Colonic mucosa (tissue), 4 donors: ENCODE measurements around the gene STK32B. TPM values are rescaled to one million over a fixed set of nuclear protein-coding genes. Genes with fewer than 3 reads are reported as not detected.

Experiments used
- DNase-seq: peaks from one replicate; pipeline ENCODE4 v3.0.0-alpha.2; 2020
- H3K27ac ChIP-seq: fragments of 200-600 bp; one replicate; pipeline ENCODE4 v1.8.0; 2021
- H3K27me3 ChIP-seq: fragments of 200-600 bp; one replicate; pipeline ENCODE4 v1.8.0; 2021
- H3K36me3 ChIP-seq: fragments of 200-600 bp; one replicate; pipeline ENCODE4 v1.8.0; 2021
- H3K4me1 ChIP-seq: fragments of 200-600 bp; one replicate; pipeline ENCODE4 v1.8.0; 2021; ENCODE audit warnings: mild to moderate bottlenecking
- H3K4me3 ChIP-seq: fragments of 200-600 bp; one replicate; pipeline ENCODE4 v1.8.0; 2021
- H3K9ac ChIP-seq, 2 donors: one replicate each; pipeline ENCODE4 v1.7.0; 2013; ENCODE audit warnings: control low read depth in 2 of 2, low read depth in 2 of 2, low read length in 2 of 2
- H3K9me3 ChIP-seq: fragments of 200-600 bp; one replicate; pipeline ENCODE4 v1.8.0; 2021
- CTCF ChIP-seq: fragments of 200-600 bp; IDR thresholded peaks from one replicate; pipeline ENCODE4 v1.8.0; 2022; ENCODE audit warnings: antibody characterized with exemption, mild to moderate bottlenecking
- intact Hi-C: fragments of 100-400 bp; cut with DNase I; formaldehyde crosslinking; loops from one replicate; pipeline ENCODE4 v1.14.1; 2022
- total RNA-seq, 2 donors: library from RNA; stranded (reverse); fragmentation: NEBNext Ultra II Directional in 1 of 2; extraction: Animal tissue kit (Norgen Biotek cat#: 25700) in 1 of 2; gene quantifications; one replicate each; pipeline ENCODE4 v1.2.1, GENCODE V29; 2021
- donor health status: healthy.
- donor health status: DM: no; HTN: no; CAD: no.
- donor health status: DM: no; HTN: no; CAD: no.

STK32B gene
- total RNA-seq, 2 donors from 2014 or later, result 0.64 to 0.82 TPM

- DNase-seq, result no peak
- no peaks in the 10 kb centered on the region for H3K27me3 ChIP-seq
- H3K9ac ChIP-seq, result no peak overlapping the region
- no peak overlapping the region for H3K4me3 ChIP-seq
- H3K9me3 ChIP-seq, result no peaks in the 10 kb centered on the region
- H3K36me3 ChIP-seq, result no peaks in the 10 kb centered on the region
- H3K4me1 ChIP-seq, result no peaks in the 10 kb centered on the region
- TF ChIP-seq CTCF, result no peak
- intact Hi-C loops, result no loop called here
- H3K27ac ChIP-seq, result no peak overlapping the region
Measured at GRCh38 chr4:5391492-5391891, 340.2 kb downstream of the STK32B start.

GRCh38 chr4:5393911-5394513 lies 342.7 kb downstream of the STK32B start:
- Histone ChIP-seq H3K27me3 (no peaks in the 10 kb centered on the region), H3K9me3 (no peaks in the 10 kb centered on the region), H3K4me1 (no peaks in the 10 kb centered on the region), H3K27ac (no peak overlapping the region), H3K4me3 (no peak overlapping the region), H3K9ac (no peak overlapping the region), H3K36me3 (no peaks in the 10 kb centered on the region)
- DNase-seq, result no peak
- intact Hi-C loops, result no loop called here
- no peak for TF ChIP-seq CTCF

- no peaks in the 10 kb centered on the region for H3K9me3 ChIP-seq
- H3K36me3 ChIP-seq, result no peaks in the 10 kb centered on the region
- no peak for DNase-seq
- no peak for TF ChIP-seq CTCF
- H3K9ac ChIP-seq, result no peak overlapping the region
- H3K27ac ChIP-seq, result no peak overlapping the region
- H3K27me3 ChIP-seq, result no peaks in the 10 kb centered on the region
- H3K4me3 ChIP-seq, result no peak overlapping the region
- intact Hi-C loops, result no loop called here
- no peaks in the 10 kb centered on the region for H3K4me1 ChIP-seq
Measured at GRCh38 chr4:5395781-5396180, 344.5 kb downstream of the STK32B start.

- intact Hi-C loops, result no loop called here
- Histone ChIP-seq H3K9ac (no peak overlapping the region), H3K27me3 (no peaks in the 10 kb centered on the region), H3K4me1 (no peaks in the 10 kb centered on the region), H3K9me3 (no peaks in the 10 kb centered on the region), H3K36me3 (no peaks in the 10 kb centered on the region), H3K27ac (no peak overlapping the region), H3K4me3 (no peak overlapping the region)
- no peak for DNase-seq
- TF ChIP-seq CTCF, result no peak
Measured at GRCh38 chr4:5398056-5398455, 346.8 kb downstream of the STK32B start.

GRCh38 chr4:5399124-5399523 lies 347.8 kb downstream of the STK32B start:
- intact Hi-C loops, result no loop called here
- Histone ChIP-seq H3K36me3 (no peaks in the 10 kb centered on the region), H3K27me3 (no peaks in the 10 kb centered on the region), H3K4me3 (no peak overlapping the region), H3K9ac (no peak overlapping the region), H3K27ac (no peak overlapping the region), H3K4me1 (no peaks in the 10 kb centered on the region), H3K9me3 (no peaks in the 10 kb centered on the region)
- DNase-seq, result no peak
- TF ChIP-seq CTCF, result no peak
